Cerebellar cortex (tissue), 1 donor: ENCODE measurements around the gene RAB11FIP5.

ENCODE experiments used
- DNase-seq: peaks from one replicate; pipeline ENCODE4 v3.0.0-alpha.2; 2015; ENCODE audit warnings: low spot score

Gene RAB11FIP5

GRCh38 chr2:73087311-73087710 lies 25.4 kb downstream of the RAB11FIP5 start:
- DNase-seq: no peak

- DNase-seq: peak; percentile 82
Measured at GRCh38 chr2:73085691-73086090, 27.1 kb downstream of the RAB11FIP5 start.

- DNase-seq: no peak
Measured at GRCh38 chr2:73084971-73085370, 27.8 kb downstream of the RAB11FIP5 start.

- DNase-seq: no peak
Measured at GRCh38 chr2:73083886-73084800, 28.6 kb downstream of the RAB11FIP5 start.

GRCh38 chr2:73082523-73083410 lies 30.0 kb downstream of the RAB11FIP5 start:
- DNase-seq: no peak

GRCh38 chr2:73081181-73081671 lies 31.5 kb downstream of the RAB11FIP5 start:
- no peak for DNase-seq

GRCh38 chr2:73080321-73081131 lies 32.2 kb downstream of the RAB11FIP5 start:
- no peak for DNase-seq

DNA sequence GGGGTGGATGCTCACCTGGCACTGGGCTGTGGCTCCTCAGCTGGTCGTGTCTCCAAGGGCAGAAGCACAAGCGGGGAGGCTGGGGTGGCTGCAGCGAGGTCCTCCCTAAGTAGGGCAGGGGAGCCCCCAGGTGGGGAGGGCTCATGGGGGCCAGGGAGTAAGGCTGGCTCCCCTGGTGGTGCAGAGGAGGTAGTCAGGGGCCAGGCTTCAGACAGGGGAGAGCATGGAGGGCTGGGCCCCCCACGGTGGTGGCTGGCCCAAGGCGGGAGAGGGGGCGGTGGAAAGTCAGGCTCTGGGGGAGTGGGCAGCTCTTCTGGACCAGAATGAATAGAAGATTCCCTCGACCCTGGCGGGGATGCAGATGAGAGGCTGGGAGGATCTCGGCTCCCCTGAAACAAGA lies 33.1 kb downstream of the RAB11FIP5 start:
- no peak for DNase-seq

- no peak for DNase-seq
Measured at GRCh38 chr2:73078457-73079411, 34.0 kb downstream of the RAB11FIP5 start.

- DNase-seq: no peak
Measured at GRCh38 chr2:73077424-73077795, 35.3 kb downstream of the RAB11FIP5 start.

DNA sequence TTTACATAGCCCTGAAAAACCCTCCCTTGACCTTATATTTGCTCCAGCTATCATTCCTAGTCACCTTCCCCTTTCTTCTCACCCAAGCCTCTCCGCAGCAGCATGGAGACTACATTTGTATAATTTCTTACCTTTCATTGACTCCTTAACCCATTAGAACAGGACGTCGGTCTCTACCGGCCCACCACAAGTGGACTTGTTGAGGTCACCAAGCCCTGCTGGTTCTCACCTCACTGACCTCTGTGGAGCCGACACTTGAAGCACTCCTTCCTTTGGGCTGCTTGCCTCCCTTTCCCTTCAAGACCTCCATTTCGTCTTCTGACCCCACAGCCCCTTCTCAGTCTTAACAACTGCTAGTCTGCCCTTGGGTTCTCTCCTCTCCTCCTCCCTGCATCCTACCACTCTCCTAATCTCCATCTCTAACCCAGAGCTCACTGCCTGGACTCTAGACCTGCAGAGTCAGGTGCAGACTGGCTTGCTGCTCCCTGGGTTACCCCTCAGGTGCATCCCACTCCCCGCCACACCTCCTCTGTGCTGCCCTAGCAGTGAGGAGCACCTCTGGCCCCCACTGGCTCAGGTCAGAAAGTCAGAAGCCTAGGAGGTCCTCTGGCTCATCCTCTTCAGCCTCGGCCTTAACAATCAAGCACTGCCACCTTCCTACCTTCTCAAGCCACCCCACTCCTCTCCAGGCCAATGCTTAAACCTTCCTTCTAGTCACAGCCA lies 35.9 kb downstream of the RAB11FIP5 start:
- DNase-seq: no peak

DNA sequence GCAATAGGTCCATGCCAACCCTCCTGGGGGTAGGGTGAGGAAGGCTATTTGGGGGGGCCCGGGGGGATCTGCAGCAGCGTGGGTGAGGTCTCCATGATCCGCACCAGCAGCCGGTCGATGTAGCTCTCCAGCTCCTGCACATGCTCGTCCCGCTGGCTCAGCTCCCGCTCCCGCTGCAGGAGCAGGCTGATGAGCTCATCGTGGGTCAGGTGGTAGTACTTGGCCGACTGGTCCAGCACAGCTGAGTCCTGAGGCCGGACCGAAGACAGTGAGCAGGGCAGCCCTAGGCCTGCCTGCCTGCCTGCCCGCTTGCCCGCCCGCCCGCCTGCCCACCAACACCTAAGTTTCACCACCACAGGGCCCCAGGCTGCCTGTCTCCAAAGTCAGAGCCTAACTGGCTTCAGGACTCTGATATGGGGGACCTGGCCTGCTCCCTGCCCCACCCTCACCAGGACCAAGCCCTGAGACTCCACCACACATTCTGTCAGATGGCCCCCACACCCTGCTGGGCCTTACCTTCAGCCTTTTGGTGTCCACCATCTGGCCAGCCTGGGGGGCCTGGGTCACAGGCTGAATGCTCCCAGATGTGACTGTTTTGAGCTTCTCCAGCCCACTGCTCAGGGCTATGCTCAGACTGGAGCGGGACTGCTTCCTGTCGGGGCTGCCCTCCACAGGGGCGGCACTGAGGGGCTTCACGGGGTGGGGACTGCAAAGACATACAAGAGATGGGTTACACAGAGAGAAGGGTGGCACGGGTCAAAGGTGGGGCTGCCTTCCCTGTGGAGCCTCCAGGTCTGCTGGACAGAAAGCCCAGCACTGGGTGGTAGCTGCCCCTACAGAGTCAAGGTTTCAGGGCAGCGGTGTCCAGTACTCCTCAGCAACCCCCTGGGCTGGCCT lies 37.0 kb downstream of the RAB11FIP5 start:
- DNase-seq: peak; percentile 96

GRCh38 chr2:73074110-73075069 lies 38.4 kb downstream of the RAB11FIP5 start:
- DNase-seq: no peak

DNA sequence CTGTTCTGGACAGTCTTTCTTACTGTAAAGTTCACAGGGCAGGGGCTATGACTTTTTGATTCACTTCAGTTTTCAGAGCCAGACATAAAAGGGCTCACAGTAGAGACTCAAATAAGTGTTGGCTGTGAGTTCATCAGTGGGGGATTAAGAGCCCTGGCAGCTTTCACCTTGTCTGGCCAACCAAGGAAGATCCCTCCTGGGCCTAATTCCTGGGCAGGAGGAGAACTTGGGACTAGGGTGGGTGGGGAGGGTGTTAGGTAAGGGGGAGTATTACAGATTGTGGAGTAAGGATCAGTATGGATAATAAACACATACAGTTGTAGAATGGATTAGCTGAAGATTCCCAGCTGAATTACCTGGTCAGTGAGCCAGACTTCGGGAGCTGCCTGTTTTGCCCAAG lies 40.3 kb downstream of the RAB11FIP5 start:
- no peak for DNase-seq

- no peak for DNase-seq
Measured at GRCh38 chr2:73072129-73072395, 40.7 kb downstream of the RAB11FIP5 start.

- peak; percentile 96 for DNase-seq
Measured at GRCh38 chr2:73071360-73072128, 41.2 kb downstream of the RAB11FIP5 start, which contains the start of gene SFXN5. Gene SFXN5 (minus strand): TSS chr2:73071712. CDS start chr2:73071705, 7 bp downstream.
